ENCODE data around the gene CIAPIN1.

CIAPIN1 gene

DNA sequence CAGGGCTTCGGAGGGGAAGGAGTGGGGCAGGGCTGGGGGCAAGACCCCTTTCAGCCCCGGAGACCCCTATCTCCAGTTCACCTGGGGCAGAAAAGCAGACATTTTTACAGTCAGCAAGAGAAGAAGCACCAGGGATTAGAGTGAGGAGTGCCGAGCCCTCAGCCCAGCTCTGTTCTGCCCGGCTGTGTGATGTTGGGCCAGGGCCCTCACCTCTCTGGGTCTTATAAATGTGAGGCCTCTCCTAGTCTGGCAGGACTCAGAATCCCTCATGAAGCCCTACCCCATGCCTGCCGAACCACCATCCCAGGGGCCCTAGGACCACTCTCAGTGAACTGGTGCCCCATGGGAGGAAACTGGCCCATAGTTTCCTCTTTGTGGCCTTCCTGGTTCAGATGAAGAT lies 62.1 kb downstream of the CIAPIN1 start:
- TF ChIP-seq, protein P1, sequence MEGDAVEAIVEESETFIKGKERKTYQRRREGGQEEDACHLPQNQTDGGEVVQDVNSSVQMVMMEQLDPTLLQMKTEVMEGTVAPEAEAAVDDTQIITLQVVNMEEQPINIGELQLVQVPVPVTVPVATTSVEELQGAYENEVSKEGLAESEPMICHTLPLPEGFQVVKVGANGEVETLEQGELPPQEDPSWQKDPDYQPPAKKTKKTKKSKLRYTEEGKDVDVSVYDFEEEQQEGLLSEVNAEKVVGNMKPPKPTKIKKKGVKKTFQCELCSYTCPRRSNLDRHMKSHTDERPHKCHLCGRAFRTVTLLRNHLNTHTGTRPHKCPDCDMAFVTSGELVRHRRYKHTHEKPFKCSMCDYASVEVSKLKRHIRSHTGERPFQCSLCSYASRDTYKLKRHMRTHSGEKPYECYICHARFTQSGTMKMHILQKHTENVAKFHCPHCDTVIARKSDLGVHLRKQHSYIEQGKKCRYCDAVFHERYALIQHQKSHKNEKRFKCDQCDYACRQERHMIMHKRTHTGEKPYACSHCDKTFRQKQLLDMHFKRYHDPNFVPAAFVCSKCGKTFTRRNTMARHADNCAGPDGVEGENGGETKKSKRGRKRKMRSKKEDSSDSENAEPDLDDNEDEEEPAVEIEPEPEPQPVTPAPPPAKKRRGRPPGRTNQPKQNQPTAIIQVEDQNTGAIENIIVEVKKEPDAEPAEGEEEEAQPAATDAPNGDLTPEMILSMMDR (IDR thresholded peaks at IDR 0.05), result no peak
- Histone ChIP-seq H3K27ac (no peak overlapping the region), H3K27me3 (peaks cover 21% of the 10 kb centered on the region), H3K36me3 (no peaks in the 10 kb centered on the region), H3K4me3 (ENCODE audit: low read depth in 1 of 2, low read length in 1 of 2) (no peak overlapping the region), H3K4me1 (ENCODE audit: control insufficient read depth in 1 of 2, insufficient read depth in 1 of 2, low read depth in 1 of 2, low read length in 1 of 2) (peaks cover 0 to 3% of the 10 kb centered on the region in 2 experiments), H3K9me3 (no peaks in the 10 kb centered on the region)

DNA sequence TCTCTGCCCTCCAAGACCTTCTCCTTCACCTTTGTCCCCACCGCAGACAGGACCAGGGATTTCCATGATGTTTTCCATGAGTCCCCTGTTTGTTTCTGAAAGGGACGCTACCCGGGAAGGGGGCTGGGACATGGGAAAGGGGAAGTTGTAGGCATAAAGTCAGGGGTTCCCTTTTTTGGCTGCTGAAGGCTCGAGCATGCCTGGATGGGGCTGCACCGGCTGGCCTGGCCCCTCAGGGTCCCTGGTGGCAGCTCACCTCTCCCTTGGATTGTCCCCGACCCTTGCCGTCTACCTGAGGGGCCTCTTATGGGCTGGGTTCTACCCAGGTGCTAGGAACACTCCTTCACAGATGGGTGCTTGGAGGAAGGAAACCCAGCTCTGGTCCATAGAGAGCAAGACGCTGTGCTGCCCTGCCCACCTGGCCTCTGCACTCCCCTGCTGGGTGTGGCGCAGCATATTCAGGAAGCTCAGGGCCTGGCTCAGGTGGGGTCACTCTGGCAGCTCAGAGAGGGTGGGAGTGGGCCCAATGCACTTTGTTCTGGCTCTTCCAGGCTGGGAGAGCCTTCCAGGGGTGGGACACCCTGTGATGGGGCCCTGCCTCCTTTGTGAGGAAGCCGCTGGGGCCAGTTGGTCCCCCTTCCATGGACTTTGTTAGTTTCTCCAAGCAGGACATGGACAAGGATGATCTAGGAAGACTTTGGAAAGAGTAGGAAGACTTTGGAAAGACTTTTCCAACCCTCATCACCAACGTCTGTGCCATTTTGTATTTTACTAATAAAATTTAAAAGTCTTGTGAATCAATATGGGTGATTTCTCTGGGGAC lies 62.7 kb downstream of the CIAPIN1 start:
- no peaks in the 10 kb centered on the region for H3K36me3 ChIP-seq
- H3K4me1 ChIP-seq (ENCODE audit: control insufficient read depth in 1 of 2, insufficient read depth in 1 of 2, low read depth in 1 of 2, low read length in 1 of 2), result peaks cover 0 to 3% of the 10 kb centered on the region in 2 experiments
- no peaks in the 10 kb centered on the region for H3K9me3 ChIP-seq
- H3K27me3 ChIP-seq, result peaks cover 21% of the 10 kb centered on the region
- TF ChIP-seq, protein P1 (IDR thresholded peaks at IDR 0.05), result no peak
- H3K27ac ChIP-seq, result no peak overlapping the region
- H3K4me3 ChIP-seq (ENCODE audit: low read depth in 1 of 2, low read length in 1 of 2), result no peak overlapping the region

DNA sequence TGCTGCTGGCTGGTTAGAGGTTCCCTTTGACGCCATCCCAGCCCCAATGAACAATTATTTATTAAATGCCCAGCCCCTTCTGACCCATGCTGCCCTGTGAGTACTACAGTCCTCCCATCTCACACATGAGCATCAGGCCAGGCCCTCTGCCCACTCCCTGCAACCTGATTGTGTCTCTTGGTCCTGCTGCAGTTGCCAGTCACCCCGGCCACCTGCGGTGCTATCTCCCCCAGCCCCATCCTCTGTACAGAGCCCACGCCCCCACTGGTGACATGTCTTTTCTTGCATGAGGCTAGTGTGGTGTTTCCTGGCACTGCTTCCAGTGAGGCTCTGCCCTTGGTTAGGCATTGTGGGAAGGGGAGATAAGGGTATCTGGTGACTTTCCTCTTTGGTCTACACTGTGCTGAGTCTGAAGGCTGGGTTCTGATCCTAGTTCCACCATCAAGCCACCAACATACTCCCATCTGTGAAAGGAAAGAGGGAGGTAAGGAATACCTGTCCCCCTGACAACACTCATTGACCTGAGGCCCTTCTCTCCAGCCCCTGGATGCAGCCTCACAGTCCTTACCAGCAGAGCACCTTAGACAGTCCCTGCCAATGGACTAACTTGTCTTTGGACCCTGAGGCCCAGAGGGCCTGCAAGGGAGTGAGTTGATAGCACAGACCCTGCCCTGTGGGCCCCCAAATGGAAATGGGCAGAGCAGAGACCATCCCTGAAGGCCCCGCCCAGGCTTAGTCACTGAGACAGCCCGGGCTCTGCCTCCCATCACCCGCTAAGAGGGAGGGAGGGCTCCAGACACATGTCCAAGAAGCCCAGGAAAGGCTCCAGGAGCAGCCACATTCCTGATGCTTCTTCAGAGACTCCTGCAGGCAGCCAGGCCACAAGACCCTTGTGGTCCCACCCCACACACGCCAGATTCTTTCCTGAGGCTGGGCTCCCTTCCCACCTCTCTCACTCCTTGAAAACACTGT lies 63.6 kb downstream of the CIAPIN1 start:
- H3K4me1 ChIP-seq (ENCODE audit: control insufficient read depth in 1 of 2, insufficient read depth in 1 of 2, low read depth in 1 of 2, low read length in 1 of 2), result peaks cover 0 to 3% of the 10 kb centered on the region in 2 experiments
- no peaks in the 10 kb centered on the region for H3K9me3 ChIP-seq
- no peak overlapping the region for H3K4me3 ChIP-seq (ENCODE audit: low read depth in 1 of 2, low read length in 1 of 2)
- no peaks in the 10 kb centered on the region for H3K36me3 ChIP-seq
- TF ChIP-seq, protein P1 (IDR thresholded peaks at IDR 0.05), result no peak
- no peak overlapping the region for H3K27ac ChIP-seq
- peaks cover 16% of the 10 kb centered on the region for H3K27me3 ChIP-seq

DNA sequence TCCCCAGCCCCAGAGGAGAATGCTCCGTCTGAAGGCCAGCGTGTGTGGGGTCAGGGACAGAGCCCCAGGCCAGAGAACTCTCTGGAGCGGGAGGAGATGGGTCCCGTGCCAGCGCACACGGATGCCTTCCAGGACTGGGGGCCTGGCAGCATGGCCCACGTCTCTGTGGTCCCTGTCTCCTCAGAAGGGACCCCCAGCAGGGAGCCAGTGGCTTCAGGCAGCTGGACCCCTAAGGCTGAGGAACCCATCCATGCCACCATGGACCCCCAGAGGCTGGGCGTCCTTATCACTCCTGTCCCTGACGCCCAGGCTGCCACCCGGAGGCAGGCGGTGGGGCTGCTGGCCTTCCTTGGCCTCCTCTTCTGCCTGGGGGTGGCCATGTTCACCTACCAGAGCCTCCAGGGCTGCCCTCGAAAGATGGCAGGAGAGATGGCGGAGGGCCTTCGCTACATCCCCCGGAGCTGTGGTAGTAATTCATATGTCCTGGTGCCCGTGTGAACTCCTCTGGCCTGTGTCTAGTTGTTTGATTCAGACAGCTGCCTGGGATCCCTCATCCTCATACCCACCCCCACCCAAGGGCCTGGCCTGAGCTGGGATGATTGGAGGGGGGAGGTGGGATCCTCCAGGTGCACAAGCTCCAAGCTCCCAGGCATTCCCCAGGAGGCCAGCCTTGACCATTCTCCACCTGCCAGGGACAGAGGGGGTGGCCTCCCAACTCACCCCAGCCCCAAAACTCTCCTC lies 64.5 kb downstream of the CIAPIN1 start:
- Histone ChIP-seq H3K36me3 (no peaks in the 10 kb centered on the region), H3K9me3 (no peaks in the 10 kb centered on the region), H3K4me3 (ENCODE audit: low read depth in 1 of 2, low read length in 1 of 2) (no peak overlapping the region), H3K27ac (no peak overlapping the region), H3K4me1 (ENCODE audit: control insufficient read depth in 1 of 2, insufficient read depth in 1 of 2, low read depth in 1 of 2, low read length in 1 of 2) (peaks cover 0 to 3% of the 10 kb centered on the region in 2 experiments), H3K27me3 (peaks cover 10% of the 10 kb centered on the region)
- TF ChIP-seq, protein P1 (IDR thresholded peaks at IDR 0.05), result no peak

Measured in neutrophil (primary cell).